Neuronal stem cell (in vitro differentiated cells): Measurements from ENCODE around the gene COX17.

Experiments used
- DNase-seq: peaks from one replicate; pipeline ENCODE4 v3.0.0-alpha.2; 2013; ENCODE audit warnings: low spot score
- H2AFZ ChIP-seq: one replicate; pipeline ENCODE4 v1.6.1; 2013; ENCODE audit warnings: mild to moderate bottlenecking, low read length, inconsistent platforms
- H2AK5ac ChIP-seq: 2 replicates; pipeline ENCODE4 v1.6.1; 2013; ENCODE audit warnings: low read depth, mild to moderate bottlenecking, inconsistent platforms, low read length, moderate library complexity, mixed read lengths
- H2BK120ac ChIP-seq: 2 replicates; pipeline ENCODE4 v1.6.1; 2013; ENCODE audit warnings: low read depth, mild to moderate bottlenecking, inconsistent platforms, low read length, moderate library complexity, mixed read lengths
- H2BK12ac ChIP-seq: one replicate; pipeline ENCODE4 v1.6.1; 2013; ENCODE audit warnings: low read length, inconsistent platforms
- H2BK15ac ChIP-seq: 2 replicates; pipeline ENCODE4 v1.6.1; 2013; ENCODE audit warnings: mild to moderate bottlenecking, low read length, inconsistent platforms, mixed read lengths
- H2BK5ac ChIP-seq: one replicate; pipeline ENCODE4 v1.6.1; 2013; ENCODE audit warnings: inconsistent platforms, mild to moderate bottlenecking, low read length, moderate library complexity
- H3K14ac ChIP-seq: one replicate; pipeline ENCODE4 v1.6.1; 2013; ENCODE audit warnings: low read length, inconsistent platforms
- H3K18ac ChIP-seq: 2 replicates; pipeline ENCODE4 v1.6.1; 2013; ENCODE audit warnings: low read length, inconsistent platforms
- H3K23ac ChIP-seq: 2 replicates; pipeline ENCODE4 v1.6.1; 2013; ENCODE audit warnings: low read depth, mild to moderate bottlenecking, mixed read lengths, low read length, inconsistent platforms; ENCODE audit not compliant: poor library complexity
- H3K27ac ChIP-seq: replicated peaks from 3 replicates; pipeline ENCODE4 v1.5.1; 2013; ENCODE audit warnings: low read length, inconsistent platforms
- H3K27me3 ChIP-seq, 3 experiments: 2 replicates each; pipeline ENCODE4 v1.6.1; 2013; ENCODE audit warnings: low read length in 3 of 3, mild to moderate bottlenecking in 2 of 3, inconsistent platforms in 1 of 3, low read depth in 1 of 3, mixed read lengths in 1 of 3, moderate library complexity in 1 of 3; ENCODE audit not compliant: control insufficient read depth in 3 of 3, insufficient read depth in 3 of 3
- H3K36me3 ChIP-seq, 2 donors: replicated peaks in 1 of 2; 2 replicates each; pipeline ENCODE4 v1.6.1; 2013; ENCODE audit warnings: low read length in 2 of 2; ENCODE audit not compliant: control insufficient read depth in 2 of 2, insufficient read depth in 2 of 2
- H3K4ac ChIP-seq: 2 replicates; pipeline ENCODE4 v1.6.1; 2013; ENCODE audit warnings: inconsistent platforms, mild to moderate bottlenecking, low read length, moderate library complexity
- H3K4me1 ChIP-seq, 2 donors: 1 replicate in 1 of 2; 2 replicates in 1 of 2; pipeline ENCODE4 v1.6.1; 2013; ENCODE audit warnings: low read length in 2 of 2, low read depth in 1 of 2; ENCODE audit not compliant: control insufficient read depth in 2 of 2, insufficient read depth in 1 of 2
- H3K4me2 ChIP-seq: one replicate; pipeline ENCODE4 v1.6.1; 2013; ENCODE audit warnings: mild to moderate bottlenecking, low read length, inconsistent platforms; ENCODE audit not compliant: insufficient read depth, poor library complexity, severe bottlenecking
- H3K4me3 ChIP-seq, 2 donors: 2 replicates each; pipeline ENCODE4 v1.5.1; 2013; ENCODE audit warnings: low read length in 2 of 2, mild to moderate bottlenecking in 2 of 2, inconsistent platforms in 1 of 2, moderate library complexity in 1 of 2
- H3K79me1 ChIP-seq: one replicate; pipeline ENCODE4 v1.6.1; 2013; ENCODE audit warnings: low read depth, mild to moderate bottlenecking, inconsistent platforms, low read length, moderate library complexity
- H3K9ac ChIP-seq: one replicate; pipeline ENCODE4 v1.6.1; 2013; ENCODE audit warnings: mild to moderate bottlenecking, low read depth, low read length, inconsistent platforms; ENCODE audit not compliant: poor library complexity
- H3K9me3 ChIP-seq, 2 donors: replicated peaks in 1 of 2; 2 replicates each; pipeline versions ENCODE3 to v1.6.1; 2013; ENCODE audit warnings: low read length in 2 of 2, mild to moderate bottlenecking in 2 of 2, inconsistent platforms in 1 of 2, low read depth in 1 of 2, mixed read lengths in 1 of 2, moderate library complexity in 1 of 2; ENCODE audit not compliant: control insufficient read depth in 2 of 2, insufficient read depth in 1 of 2
- H4K8ac ChIP-seq: one replicate; pipeline ENCODE4 v1.6.1; 2013; ENCODE audit warnings: low read depth, mild to moderate bottlenecking, inconsistent platforms, low read length, moderate library complexity
- H4K91ac ChIP-seq: one replicate; pipeline ENCODE4 v1.6.1; 2013; ENCODE audit warnings: low read length, low read depth, mild to moderate bottlenecking, inconsistent platforms; ENCODE audit not compliant: poor library complexity
- WGBS, 2 donors: extraction: QIAGEN DNeasy Blood & Tissue Kit; methylation state at CpG; one replicate each; pipeline ENCODE4 v1.1.7; 2013; ENCODE audit warnings: missing lambda C conversion rate in 2 of 2, mixed read lengths in 1 of 2; ENCODE audit not compliant: insufficient read length in 2 of 2, insufficient replicate concordance in 1 of 2; ENCODE audit errors: extremely low coverage in 2 of 2; 5-methylcytosine and 5-hydroxymethylcytosine counted together

Gene COX17

GRCh38 chr3:119716998-119717397, 39.8 kb upstream of the COX17 start:
- Histone ChIP-seq H3K4ac (no peak overlapping the region), H3K4me3 (no peak overlapping the region), H2AK5ac (no peak overlapping the region), H3K18ac (no peak overlapping the region), H2BK120ac (no peak overlapping the region), H3K14ac (no peak overlapping the region), H3K79me1 (no peaks in the 10 kb centered on the region), H4K8ac (no peak overlapping the region), H3K36me3 (peaks cover 6 to 32% of the 10 kb centered on the region in 2 donors), H3K9ac (no peak overlapping the region), H3K23ac (no peak overlapping the region), H3K4me1 (no peaks in the 10 kb centered on the region), H3K4me2 (no peak overlapping the region), H2BK12ac (no peak overlapping the region), H4K91ac (no peak overlapping the region), H3K27ac (no peak overlapping the region), H2BK15ac (no peak overlapping the region), H3K27me3 (peaks cover 0 to 2% (median 0%) of the 10 kb centered on the region in 3 experiments), H3K9me3 (no peaks in the 10 kb centered on the region), H2BK5ac (no peak overlapping the region), H2AFZ (no peak overlapping the region)
- no peak for DNase-seq
- no CpG with 5 or more reads among the region's 3 CpGs for WGBS, 2 donors

- Histone ChIP-seq H3K23ac (no peak overlapping the region), H2BK15ac (no peak overlapping the region), H2BK5ac (no peak overlapping the region), H2BK12ac (no peak overlapping the region), H3K14ac (no peak overlapping the region), H2AFZ (no peak overlapping the region), H3K27me3 (peaks cover 0 to 2% (median 0%) of the 10 kb centered on the region in 3 experiments), H3K36me3 (peaks cover 7 to 37% of the 10 kb centered on the region in 2 donors), H3K4me2 (no peak overlapping the region), H3K18ac (no peak overlapping the region), H3K9ac (no peak overlapping the region), H3K27ac (no peak overlapping the region), H3K4me1 (no peaks in the 10 kb centered on the region), H4K91ac (no peak overlapping the region), H3K4me3 (no peak overlapping the region), H4K8ac (no peak overlapping the region), H2BK120ac (no peak overlapping the region), H3K4ac (no peak overlapping the region), H3K9me3 (no peaks in the 10 kb centered on the region), H2AK5ac (no peak overlapping the region), H3K79me1 (no peaks in the 10 kb centered on the region)
- DNase-seq = no peak
- no CpG with 5 or more reads among the region's 2 CpGs for WGBS, 2 donors
Measured at GRCh38 chr3:119715105-119715504, 37.9 kb upstream of the COX17 start.

- H3K27ac ChIP-seq = no peak overlapping the region
- H2AFZ ChIP-seq = peak overlapping the region; percentile 93
- H3K14ac ChIP-seq = no peak overlapping the region
- H4K8ac ChIP-seq = no peak overlapping the region
- H3K4me1 ChIP-seq = peaks cover 0 to 1% of the 10 kb centered on the region in 2 donors
- H3K36me3 ChIP-seq = peaks cover 0 to 5% of the 10 kb centered on the region in 2 donors
- WGBS, 2 donors = no CpG with 5 or more reads among the region's 8 CpGs
- no peak overlapping the region for H2BK15ac ChIP-seq
- no peak overlapping the region for H2AK5ac ChIP-seq
- H3K23ac ChIP-seq = no peak overlapping the region
- no peak overlapping the region for H2BK120ac ChIP-seq
- H4K91ac ChIP-seq = no peak overlapping the region
- no peaks in the 10 kb centered on the region for H3K27me3 ChIP-seq
- no peak overlapping the region for H3K9ac ChIP-seq
- no peak for DNase-seq
- H3K4me2 ChIP-seq = peak overlapping the region; percentile 89
- H2BK12ac ChIP-seq = no peak overlapping the region
- H3K9me3 ChIP-seq = peaks cover 0 to 3% of the 10 kb centered on the region in 2 donors
- H3K4me3 ChIP-seq = peak overlapping the region; percentile 58 to 87
- H3K79me1 ChIP-seq = no peaks in the 10 kb centered on the region
- no peak overlapping the region for H2BK5ac ChIP-seq
- H3K4ac ChIP-seq = no peak overlapping the region
- H3K18ac ChIP-seq = no peak overlapping the region
Measured at GRCh38 chr3:119703820-119704531, 26.8 kb upstream of the COX17 start.

- H3K79me1 ChIP-seq = no peaks in the 10 kb centered on the region
- H3K4me3 ChIP-seq = peak within 1 kb of the TSS; percentile 58 to 87
- no peak within 1 kb of the TSS for H4K8ac ChIP-seq
- H3K4me1 ChIP-seq = peaks cover 0 to 1% of the 10 kb centered on the region in 2 donors
- no peak within 1 kb of the TSS for H4K91ac ChIP-seq
- H3K4me2 ChIP-seq = peak within 1 kb of the TSS; percentile 89
- H3K9ac ChIP-seq = peak within 1 kb of the TSS; percentile 75
- DNase-seq = peak; percentile 95
- peak within 1 kb of the TSS; percentile 41 for H3K27ac ChIP-seq
- H2BK5ac ChIP-seq = no peak within 1 kb of the TSS
- no peak within 1 kb of the TSS for H2AK5ac ChIP-seq
- peaks cover 0 to 3% of the 10 kb centered on the region in 2 donors for H3K9me3 ChIP-seq
- no peak within 1 kb of the TSS for H3K14ac ChIP-seq
- H3K27me3 ChIP-seq = no peaks in the 10 kb centered on the region
- no peaks in the 10 kb centered on the region for H3K36me3 ChIP-seq
- no peak within 1 kb of the TSS for H3K4ac ChIP-seq
- WGBS, 2 donors = no CpG with 5 or more reads among the region's 59 CpGs
- H2BK12ac ChIP-seq = no peak within 1 kb of the TSS
- H2BK120ac ChIP-seq = no peak within 1 kb of the TSS
- peak within 1 kb of the TSS; percentile 46 for H2BK15ac ChIP-seq
- H3K18ac ChIP-seq = peak within 1 kb of the TSS; percentile 39
- peak within 1 kb of the TSS; percentile 4 for H3K23ac ChIP-seq
- H2AFZ ChIP-seq = peak within 1 kb of the TSS; percentile 93
Measured at GRCh38 chr3:119702530-119703527, 25.6 kb upstream of the COX17 start, which contains the start of gene CFAP91. Gene CFAP91 (plus strand): TSS chr3:119703022. CDS start chr3:119703099, 77 bp downstream.
